Stimulated activated CD4-positive, alpha-beta T cell treated with anti-CD3 and anti-CD28 coated beads, Interleukin-1b, Interleukin-23, amount 100 ng/mL, for 1 hour (primary cell): ENCODE results near the gene ADCY6.

Experiments
- DNase-seq, 2 donors: peaks; one replicate each; pipeline ENCODE4 v3.0.0-alpha.2; 2020; ENCODE audit warnings: low read depth in 2 of 2

Gene ADCY6

GRCh38 chr12:48815126-48816110 lies 26.5 kb upstream of the ADCY6 start:
- no peak for DNase-seq

- peak; percentile 39 to 67 for DNase-seq
Observed at GRCh38 chr12:48814262-48815125, 25.6 kb upstream of the ADCY6 start.

GRCh38 chr12:48813465-48814261 lies 24.8 kb upstream of the ADCY6 start:
- no peak for DNase-seq

- no peak for DNase-seq
Observed at GRCh38 chr12:48812389-48812788, 23.5 kb upstream of the ADCY6 start.

- DNase-seq, result no peak
Observed at GRCh38 chr12:48811437-48812090, 22.7 kb upstream of the ADCY6 start.

- DNase-seq, result no peak
Observed at GRCh38 chr12:48810903-48811431, 22.1 kb upstream of the ADCY6 start.

GRCh38 chr12:48807981-48808380 lies 19.1 kb upstream of the ADCY6 start:
- no peak for DNase-seq

GRCh38 chr12:48803675-48804074 lies 14.8 kb upstream of the ADCY6 start:
- no peak for DNase-seq

- no peak for DNase-seq
Observed at GRCh38 chr12:48800971-48801370, 12.1 kb upstream of the ADCY6 start.

- DNase-seq, result no peak
Observed at GRCh38 chr12:48800457-48800856, 11.6 kb upstream of the ADCY6 start.

GRCh38 chr12:48796976-48797375 lies 8.1 kb upstream of the ADCY6 start:
- DNase-seq, result no peak

- DNase-seq, result no peak
Observed at GRCh38 chr12:48795550-48796455, 6.9 kb upstream of the ADCY6 start.

- no peak for DNase-seq
Observed at GRCh38 chr12:48794870-48795269, 6.0 kb upstream of the ADCY6 start.

- no peak for DNase-seq
Observed at GRCh38 chr12:48793696-48794095, 4.8 kb upstream of the ADCY6 start.

GRCh38 chr12:48789858-48790326 lies 1.0 kb upstream of the ADCY6 start:
- no peak for DNase-seq

GRCh38 chr12:48788524-48788853 lies 400 bp downstream of the ADCY6 start:
- DNase-seq, result no peak

- no peak for DNase-seq
Observed at GRCh38 chr12:48787791-48788523, 932 bp downstream of the ADCY6 start.

GRCh38 chr12:48786591-48787544 lies 2.0 kb downstream of the ADCY6 start:
- DNase-seq, result no peak
